Upper lobe of left lung (tissue), 6 donors: ENCODE results near the gene SEC24C. TPM values are rescaled to one million over a fixed set of nuclear protein-coding genes. Genes with fewer than 3 reads are reported as not detected.
"Not testable (repeated sequence)": the region's sequence is repeated elsewhere in the genome, so short reads cannot be mapped to it uniquely, and the experiment has no call there.

Source experiments
- ATAC-seq, 2 donors: fragments of 200-7000 bp; cut with Tn5 transposase; one replicate each; pipeline ENCODE4 v1.9.1; 2022; ENCODE audit warnings: mild to moderate bottlenecking in 2 of 2, moderate library complexity in 2 of 2; ENCODE audit not compliant: low FRiP score in 2 of 2
- DNase-seq, 2 donors: peaks; one replicate each; pipeline ENCODE4 v3.0.0-alpha.2; 2019 to 2020
- H3K27ac ChIP-seq, 4 donors: fragments of 200-600 bp; sonication (generic); one replicate each; pipeline ENCODE4 v1.5.1; 2016 to 2019
- H3K27me3 ChIP-seq, 4 donors: fragments of 200-600 bp; sonication (generic); one replicate each; pipeline ENCODE4 v1.5.1; 2017 to 2019
- H3K36me3 ChIP-seq, 4 donors: fragments of 200-600 bp; sonication (generic); one replicate each; pipeline ENCODE4 v1.5.1; 2016 to 2019
- H3K4me1 ChIP-seq, 4 donors: fragments of 200-600 bp; sonication (generic); one replicate each; pipeline ENCODE4 v1.5.1; 2018 to 2019
- H3K4me3 ChIP-seq, 4 donors: fragments of 200-600 bp; sonication (generic); one replicate each; pipeline ENCODE4 v1.5.1; 2017 to 2019; ENCODE audit warnings: mild to moderate bottlenecking in 2 of 4, moderate library complexity in 1 of 4
- H3K9me3 ChIP-seq, 4 donors: fragments of 200-600 bp; sonication (generic); one replicate each; pipeline ENCODE4 v1.5.1; 2018 to 2019
- CTCF ChIP-seq, 6 experiments: fragments of 450-650 bp in 4 of 6; fragments of 200-600 bp in 2 of 6; sonication (generic) in 2 of 6; IDR thresholded peaks; one replicate each; pipeline ENCODE4 v1.5.1; 2016 to 2019; ENCODE audit warnings: antibody characterized with exemption in 6 of 6
- EP300 ChIP-seq, 4 donors: sonication (generic); formaldehyde crosslinking; IDR thresholded peaks; one replicate each; pipeline ENCODE4 v1.5.1; 2017; ENCODE audit warnings: antibody characterized with exemption in 4 of 4, control low read depth in 2 of 4
- POLR2A ChIP-seq, 4 donors: fragments of 450-650 bp; IDR thresholded peaks; one replicate each; pipeline ENCODE4 v1.5.1; 2016 to 2017; ENCODE audit warnings: antibody characterized with exemption in 4 of 4, mild to moderate bottlenecking in 2 of 4
- POLR2AphosphoS5 ChIP-seq, 2 donors: sonication (generic); formaldehyde crosslinking; IDR thresholded peaks; one replicate each; pipeline ENCODE4 v1.5.1; 2017; ENCODE audit warnings: antibody characterized with exemption in 2 of 2
- WGBS, 2 donors: methylation state at CpG; one replicate each; pipeline ENCODE4 v1.1.5; 2017 to 2018; 5-methylcytosine and 5-hydroxymethylcytosine counted together
- total RNA-seq, 6 donors: library from RNA; depleted of rRNA in 4 of 6; stranded (reverse); fragments of >200 nt in 4 of 6; gene quantifications; one replicate each; pipeline versions ENCODE4 v1.1.0 to v1.2.1, GENCODE V29; 2016 to 2021
- donor health status: DM: no; HTN: no; CAD: no; lungs with moderate emphysema.
- donor health status: DM: no; HTN: yes; CAD: no; lungs with severe emphysema.

SEC24C gene
- total RNA-seq, 6 donors from 2014 or later, result 55.1 to 84.0 (median 65.0) TPM

GRCh38 chr10:73734028-73734720 lies 10.0 kb upstream of the SEC24C start:
- Histone ChIP-seq H3K27me3 (no peaks in the 10 kb centered on the region), H3K9me3 (no peaks in the 10 kb centered on the region), H3K27ac (no peak overlapping the region), H3K4me3 (no peak overlapping the region), H3K4me1 (peaks cover 5 to 31% (median 18%) of the 10 kb centered on the region in 4 donors), H3K36me3 (peaks cover 0 to 48% (median 26%) of the 10 kb centered on the region in 4 donors)
- 80 to 87% methylated on average over 3 to 15 of the region's 16 CpGs for WGBS, 2 donors
- ATAC-seq, result no peak
- no peak for TF ChIP-seq POLR2AphosphoS5 (IDR thresholded peaks at IDR 0.05)
- TF ChIP-seq POLR2A (IDR thresholded peaks at IDR 0.05), result no peak
- TF ChIP-seq EP300 (IDR thresholded peaks at IDR 0.05), result no peak
- TF ChIP-seq CTCF (IDR thresholded peaks at IDR 0.05), result no peak
- DNase-seq, result peak in 1 of 2 donors; percentile 59

GRCh38 chr10:73734796-73735305 lies 9.3 kb upstream of the SEC24C start:
- Histone ChIP-seq H3K9me3 (no peaks in the 10 kb centered on the region), H3K27ac (no peak overlapping the region), H3K27me3 (no peaks in the 10 kb centered on the region), H3K4me3 (no peak overlapping the region), H3K4me1 (peaks cover 5 to 26% (median 15%) of the 10 kb centered on the region in 4 donors), H3K36me3 (peaks cover 0 to 51% (median 26%) of the 10 kb centered on the region in 4 donors)
- WGBS, 2 donors, result 84 to 88% methylated on average over 4 to 5 of the region's 5 CpGs
- no peak for TF ChIP-seq POLR2A (IDR thresholded peaks at IDR 0.05)
- no peak for TF ChIP-seq POLR2AphosphoS5 (IDR thresholded peaks at IDR 0.05)
- TF ChIP-seq EP300 (IDR thresholded peaks at IDR 0.05), result no peak
- TF ChIP-seq CTCF (IDR thresholded peaks at IDR 0.05), result no peak
- ATAC-seq, result no peak
- peak in 1 of 2 donors; percentile 58 for DNase-seq

GRCh38 chr10:73740501-73741254 lies 3.5 kb upstream of the SEC24C start:
- H3K4me1 ChIP-seq, result peaks cover 14 to 29% (median 20%) of the 10 kb centered on the region in 4 donors
- H3K36me3 ChIP-seq, result peaks cover 0 to 24% (median 6%) of the 10 kb centered on the region in 4 donors
- not testable (repeated sequence) for H3K27me3 ChIP-seq, H3K27ac ChIP-seq, H3K4me3 ChIP-seq, H3K9me3 ChIP-seq, ATAC-seq
- 94 to 99% methylated on average over 7 to 17 of the region's 18 CpGs for WGBS, 2 donors
- peak in 1 of 2 donors; percentile 41 for DNase-seq

GRCh38 chr10:73742454-73742734 lies 1.8 kb upstream of the SEC24C start:
- WGBS, 2 donors, result 91 to 96% methylated on average over 5 of the region's 5 CpGs
- H3K4me1 ChIP-seq, result peaks cover 21 to 38% (median 32%) of the 10 kb centered on the region in 4 donors
- H3K4me3 ChIP-seq, result no peak overlapping the region
- ATAC-seq, result no peak
- H3K36me3 ChIP-seq, result peaks cover 0 to 25% (median 8%) of the 10 kb centered on the region in 4 donors
- no peak for DNase-seq
- H3K27ac ChIP-seq, result no peak overlapping the region
- H3K27me3 ChIP-seq, result no peaks in the 10 kb centered on the region
- TF ChIP-seq POLR2A (IDR thresholded peaks at IDR 0.05) (no peak), POLR2AphosphoS5 (IDR thresholded peaks at IDR 0.05) (no peak), CTCF (IDR thresholded peaks at IDR 0.05) (no peak), EP300 (IDR thresholded peaks at IDR 0.05) (no peak)
- no peaks in the 10 kb centered on the region for H3K9me3 ChIP-seq

GRCh38 chr10:73743327-73743904 lies 756 bp upstream of the SEC24C start:
- Histone ChIP-seq H3K27ac (peak overlapping the region; percentile 89 to 93 (median 92)), H3K36me3 (peaks cover 8 to 30% (median 14%) of the 10 kb centered on the region in 4 donors), H3K4me1 (peaks cover 21 to 40% (median 35%) of the 10 kb centered on the region in 4 donors), H3K9me3 (no peaks in the 10 kb centered on the region), H3K4me3 (peak overlapping the region; percentile 53 to 92 (median 74)), H3K27me3 (no peaks in the 10 kb centered on the region)
- TF ChIP-seq POLR2AphosphoS5 (IDR thresholded peaks at IDR 0.05), result no peak
- WGBS, 2 donors, result 35 to 42% methylated on average over 6 of the region's 6 CpGs
- ATAC-seq, result no peak
- DNase-seq, result no peak
